Endometrium (tissue), 2 donors: ENCODE data around the gene TMEM129.
"Not testable (repeated sequence)": the region's sequence is repeated elsewhere in the genome, so short reads cannot be mapped to it uniquely, and the experiment has no call there.

Experiments used
- FAIRE-seq: peaks from 2 replicates; lab custom pipeline; 2012; peaks lifted over from hg19 to GRCh38; lab: Jason Lieb, UNC
- donor health status: control.
- donor health status: control.

TMEM129 gene

GRCh38 chr4:1718095-1718850, 2.9 kb downstream of the TMEM129 start:
- FAIRE-seq: no peak

GRCh38 chr4:1717129-1718094, 3.7 kb downstream of the TMEM129 start:
- FAIRE-seq: no peak

- no peak for FAIRE-seq
Measured at GRCh38 chr4:1716065-1716945, 4.8 kb downstream of the TMEM129 start.

- FAIRE-seq: no peak
Measured at GRCh38 chr4:1715002-1715758, 5.9 kb downstream of the TMEM129 start.

GRCh38 chr4:1714303-1715001, 6.7 kb downstream of the TMEM129 start:
- no peak for FAIRE-seq

- no peak for FAIRE-seq
Measured at GRCh38 chr4:1713003-1713851, 7.9 kb downstream of the TMEM129 start.

- no peak for FAIRE-seq
Measured at GRCh38 chr4:1712216-1713002, 8.7 kb downstream of the TMEM129 start, which contains the start of gene SLBP. TSS of gene SLBP (minus strand) at chr4:1712319. CDS start at chr4:1712188, 131 bp downstream.

- FAIRE-seq: no peak
Measured at GRCh38 chr4:1711571-1712215, 9.4 kb downstream of the TMEM129 start.

GRCh38 chr4:1711055-1711570, 10.0 kb downstream of the TMEM129 start:
- no peak for FAIRE-seq

GRCh38 chr4:1708581-1708980, 12.5 kb downstream of the TMEM129 start:
- FAIRE-seq: no peak

- no peak for FAIRE-seq
Measured at GRCh38 chr4:1706358-1706757, 14.8 kb downstream of the TMEM129 start.

GRCh38 chr4:1705732-1706131, 15.4 kb downstream of the TMEM129 start:
- FAIRE-seq: no peak

GRCh38 chr4:1703867-1704266, 17.3 kb downstream of the TMEM129 start:
- no peak for FAIRE-seq

- not testable (repeated sequence) for FAIRE-seq
Measured at GRCh38 chr4:1701671-1702070, 19.5 kb downstream of the TMEM129 start.

GRCh38 chr4:1695913-1696312, 25.2 kb downstream of the TMEM129 start:
- peak; percentile 26 for FAIRE-seq

GRCh38 chr4:1693131-1693896, 27.8 kb downstream of the TMEM129 start:
- no peak for FAIRE-seq

- no peak for FAIRE-seq
Measured at GRCh38 chr4:1691737-1692373, 29.3 kb downstream of the TMEM129 start.
